Measurements from ENCODE around the gene PDZRN4.
"Not testable (repeated sequence)": the region's sequence is repeated elsewhere in the genome, so short reads cannot be mapped to it uniquely, and the experiment has no call there.

PDZRN4 gene

DNA sequence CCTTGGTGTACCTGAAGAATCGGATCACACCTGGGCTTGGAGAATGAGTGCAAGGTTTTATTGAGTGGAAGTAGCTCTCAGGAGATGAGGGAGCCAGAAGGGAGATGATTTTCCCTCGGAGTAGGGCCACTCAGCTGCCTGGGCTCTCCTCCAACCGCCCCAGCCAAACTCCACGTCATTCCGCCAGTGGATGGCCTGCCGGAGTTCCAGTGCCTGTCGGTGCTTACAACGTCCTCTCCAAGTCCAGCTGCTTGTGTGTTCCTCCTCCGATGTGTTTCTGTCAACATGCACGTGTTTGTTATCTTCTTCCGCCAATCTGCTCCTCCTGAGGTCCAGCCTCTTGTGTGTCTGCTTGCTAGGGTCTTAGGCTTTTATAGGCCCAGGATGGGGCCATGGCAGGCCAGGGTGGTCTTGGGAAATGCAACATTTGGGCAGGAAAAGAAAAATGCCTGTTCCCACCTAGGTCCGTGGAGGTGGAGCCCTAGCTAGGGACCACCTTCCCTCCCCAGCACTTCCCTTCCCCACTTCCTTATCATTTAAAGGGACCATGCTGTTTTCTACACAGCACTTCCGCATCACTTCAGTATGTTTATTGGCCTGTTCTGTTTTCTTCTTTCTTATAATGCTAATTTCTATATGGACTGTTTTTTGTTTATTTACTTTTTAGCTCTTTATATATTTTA, 343.2 kb downstream of the PDZRN4 start:
- DNase-seq (ENCODE audit: extremely low spot score, insufficient read length, low read depth) (no peak), FAIRE-seq (no peak)

DNA sequence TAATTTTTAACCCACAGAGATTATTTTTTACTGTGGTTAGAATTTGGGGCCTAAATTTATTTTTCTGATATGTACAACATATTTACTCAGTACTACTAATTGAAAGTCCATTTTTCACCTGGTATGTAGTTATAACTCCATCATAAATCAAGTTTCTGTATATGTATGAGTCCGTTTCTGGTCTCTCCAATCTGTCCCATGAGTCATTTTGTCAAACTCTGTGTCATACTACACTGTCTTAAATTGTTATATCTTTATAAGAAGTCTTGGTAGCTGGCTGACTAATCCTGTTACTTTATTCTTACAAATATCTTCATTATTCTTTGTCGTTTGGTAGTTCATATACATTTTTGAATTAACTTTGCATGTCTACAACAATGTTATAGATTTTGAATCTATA, 344.0 kb downstream of the PDZRN4 start:
- DNase-seq (ENCODE audit: extremely low spot score, insufficient read length, low read depth) (no peak), FAIRE-seq (no peak)

DNA sequence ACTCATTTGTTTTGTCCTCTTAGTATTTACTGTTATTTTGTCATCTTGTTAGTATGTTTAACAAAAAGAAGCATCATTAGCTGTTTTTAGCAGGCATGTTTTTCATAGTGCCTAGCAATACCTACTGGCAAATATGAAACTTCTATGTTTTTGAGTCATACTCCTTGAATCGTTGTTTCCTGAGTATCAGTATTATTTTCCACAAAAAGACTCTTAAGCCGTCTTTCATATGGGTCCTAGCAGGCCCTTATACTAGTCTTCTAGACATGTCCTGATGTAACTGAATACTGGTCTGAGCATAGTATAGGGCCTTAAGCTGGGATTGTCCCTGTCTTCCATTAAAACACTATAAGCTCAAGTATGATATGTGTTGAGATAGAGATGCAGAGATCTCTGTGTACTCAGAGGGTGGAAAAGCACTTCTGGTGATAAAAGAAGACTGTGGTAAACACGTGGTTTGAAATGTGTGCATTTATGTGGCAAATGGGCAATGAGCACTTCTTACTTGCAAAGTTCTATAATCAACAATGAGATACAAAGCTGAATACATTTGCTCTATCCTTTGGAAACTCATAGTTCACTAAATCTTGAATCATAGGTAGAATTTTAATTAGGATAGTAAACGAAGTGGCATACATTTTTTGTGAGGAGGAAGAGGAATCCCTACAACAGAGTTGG, 348.8 kb downstream of the PDZRN4 start:
- FAIRE-seq (no peak), DNase-seq (ENCODE audit: extremely low spot score, insufficient read length, low read depth) (no peak)

DNA sequence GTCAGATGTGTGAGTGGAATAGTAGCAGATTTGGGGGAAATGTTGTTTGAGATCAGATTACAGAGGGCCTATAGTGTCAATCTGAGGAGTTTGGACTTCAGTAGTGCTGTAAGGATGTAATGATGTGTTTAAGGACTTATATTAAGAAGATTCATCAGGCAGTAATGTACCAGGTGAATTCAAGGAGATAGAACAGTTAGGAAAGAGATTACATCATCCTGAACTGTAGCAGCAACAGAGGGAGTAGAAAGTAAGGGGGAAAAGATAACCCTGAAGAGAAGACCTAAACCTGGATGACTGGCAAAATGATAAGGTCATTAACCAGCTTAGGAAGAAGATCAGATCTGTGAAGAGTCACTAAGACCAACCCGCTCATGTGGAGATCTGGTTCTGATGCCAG, 349.4 kb downstream of the PDZRN4 start:
- no peak for FAIRE-seq
- DNase-seq (ENCODE audit: extremely low spot score, insufficient read length, low read depth): no peak

DNA sequence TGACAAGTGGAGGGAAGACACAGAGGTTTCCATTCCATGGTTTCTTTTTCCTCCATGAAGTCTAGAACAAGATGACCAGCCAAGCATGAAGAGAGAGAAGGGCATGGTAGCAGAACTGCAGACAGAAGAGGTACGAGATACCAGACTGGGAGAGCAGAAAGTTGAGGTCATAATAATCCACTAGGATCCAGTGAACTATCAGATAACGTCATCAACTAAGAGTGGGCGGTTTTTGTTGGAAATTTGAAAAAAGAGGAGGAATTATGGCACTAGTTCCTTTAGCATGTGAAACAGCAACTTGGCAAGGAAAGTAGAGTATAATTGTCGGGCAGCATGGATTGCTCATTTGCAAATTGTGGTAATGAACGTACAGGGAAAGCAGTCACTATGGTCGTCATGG, 357.6 kb downstream of the PDZRN4 start:
- DNase-seq (ENCODE audit: extremely low spot score, insufficient read length, low read depth): no peak
- FAIRE-seq: no peak

DNA sequence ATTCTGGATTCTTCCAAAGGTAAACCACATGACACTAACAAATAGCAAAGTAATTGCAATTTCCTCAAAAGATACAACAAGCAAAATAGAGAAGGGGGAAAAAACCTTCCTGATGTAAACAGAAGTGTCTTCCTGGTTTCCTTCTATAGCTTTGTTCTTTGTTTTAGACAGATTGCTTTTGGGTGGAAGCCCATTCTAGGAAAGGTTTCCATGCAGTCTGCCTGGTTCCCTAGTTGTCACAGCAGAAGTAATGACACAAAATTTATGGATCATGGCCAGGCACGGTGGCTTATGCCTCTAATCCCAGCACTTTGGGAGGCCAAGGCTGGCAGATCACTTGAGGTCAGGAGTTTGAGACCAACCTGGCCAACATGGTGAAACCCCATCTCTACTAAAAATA, 359.0 kb downstream of the PDZRN4 start:
- not testable (repeated sequence) for DNase-seq (ENCODE audit: extremely low spot score, insufficient read length, low read depth); FAIRE-seq

DNA sequence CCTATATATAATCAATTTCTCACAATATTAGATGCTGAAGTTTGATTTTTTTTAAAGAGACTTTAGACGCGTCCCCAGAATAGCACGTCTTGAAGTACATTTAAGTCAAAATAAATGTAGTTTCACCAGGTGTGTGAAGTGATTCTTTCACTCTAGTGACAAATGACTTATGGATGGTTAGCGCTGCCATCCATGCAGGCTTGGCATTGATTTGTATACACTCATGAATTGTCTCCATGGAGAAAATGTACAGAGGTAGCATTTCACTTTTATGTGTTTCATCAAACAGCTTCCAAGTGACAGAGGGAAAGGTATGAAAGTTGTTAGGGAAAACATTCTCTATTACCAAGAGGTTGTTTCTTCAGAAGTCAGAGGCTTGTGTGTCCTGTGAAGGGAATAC, 360.8 kb downstream of the PDZRN4 start:
- FAIRE-seq: no peak

DNA sequence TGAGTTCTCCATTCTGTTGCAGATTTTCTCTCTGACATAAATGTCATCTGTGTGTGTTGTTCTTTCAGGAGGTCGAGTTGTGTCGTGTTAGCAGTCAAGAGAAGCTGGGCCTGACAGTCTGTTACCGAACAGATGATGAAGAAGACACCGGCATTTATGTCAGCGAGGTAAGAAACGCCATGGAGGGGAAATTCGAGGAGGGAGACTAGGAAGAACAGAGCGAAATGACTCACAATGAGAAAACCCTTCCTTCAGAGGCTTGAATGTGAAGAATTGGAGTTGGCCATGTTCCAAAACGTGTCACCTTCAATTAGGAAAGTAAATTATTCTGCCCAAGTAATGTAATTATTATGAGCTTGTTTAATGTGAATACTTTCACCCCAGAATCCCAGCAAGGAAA, 364.5 kb downstream of the PDZRN4 start:
- no peak for DNase-seq (ENCODE audit: extremely low spot score, insufficient read length, low read depth)

More for the DNA sequence above, 360.8 kb downstream of the PDZRN4 start:
- DNase-seq (ENCODE audit: extremely low spot score, insufficient read length, low read depth): no peak

DNA sequence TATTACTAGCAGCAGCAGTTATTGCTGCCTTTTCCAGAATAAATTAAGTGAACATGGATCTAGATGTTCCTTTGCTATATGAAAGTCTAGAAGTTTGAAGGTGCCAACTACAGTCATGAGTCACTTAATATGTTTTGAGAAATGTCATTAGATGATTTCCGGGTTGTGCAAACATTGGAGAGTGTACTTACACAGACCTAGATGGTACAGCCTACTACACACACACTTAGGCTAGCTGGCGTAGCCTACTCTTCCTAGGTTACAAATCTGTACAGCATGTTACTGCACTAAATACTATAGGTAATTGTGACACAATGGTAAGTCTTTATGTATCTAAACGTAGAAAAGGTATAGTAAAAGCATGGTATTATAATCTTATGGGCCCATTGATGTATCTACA, 368.1 kb downstream of the PDZRN4 start:
- DNase-seq (ENCODE audit: extremely low spot score, insufficient read length, low read depth): no peak

More for the DNA sequence above, 364.5 kb downstream of the PDZRN4 start:
- no peak for FAIRE-seq

DNA sequence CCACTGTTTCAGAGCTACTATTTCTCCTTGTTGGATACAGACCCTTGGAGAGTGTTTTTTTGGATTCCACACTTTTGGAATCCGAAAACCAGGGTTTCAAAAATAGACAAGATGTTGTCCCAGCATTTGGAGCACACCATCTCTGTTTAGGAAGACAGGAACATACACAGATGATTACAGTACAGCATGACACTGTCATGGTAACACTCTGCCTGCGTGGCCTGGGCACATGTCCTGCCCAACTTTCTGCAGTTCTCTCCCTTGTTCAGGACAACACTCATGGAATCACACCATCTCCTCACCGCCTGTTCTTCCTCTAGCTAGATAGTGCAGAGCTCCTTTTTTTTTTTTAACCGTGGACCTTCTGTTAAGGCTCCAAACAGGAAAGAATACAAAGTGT, 369.2 kb downstream of the PDZRN4 start:
- FAIRE-seq (no peak), DNase-seq (ENCODE audit: extremely low spot score, insufficient read length, low read depth) (no peak)

More for the DNA sequence above, 368.1 kb downstream of the PDZRN4 start:
- FAIRE-seq: no peak

DNA sequence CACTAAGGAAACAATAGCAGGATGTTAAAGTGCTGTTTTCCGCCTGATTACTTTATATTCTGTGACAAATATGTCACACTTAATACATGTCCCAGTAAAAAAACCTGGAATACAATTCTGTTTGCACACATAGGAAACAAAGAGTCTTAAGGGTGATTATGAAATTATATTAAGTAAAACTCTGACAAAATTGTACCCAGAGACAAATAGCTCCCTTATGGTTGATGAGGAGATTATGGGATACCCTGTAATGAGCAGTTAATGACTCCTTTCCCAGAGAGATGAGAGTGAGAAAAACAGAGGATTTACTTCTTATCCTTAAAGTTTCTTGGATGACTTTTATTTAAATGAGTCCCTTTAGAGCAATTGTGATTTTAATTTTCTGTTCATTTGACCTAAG, 370.6 kb downstream of the PDZRN4 start:
- FAIRE-seq (no peak), DNase-seq (ENCODE audit: extremely low spot score, insufficient read length, low read depth) (no peak)

DNA sequence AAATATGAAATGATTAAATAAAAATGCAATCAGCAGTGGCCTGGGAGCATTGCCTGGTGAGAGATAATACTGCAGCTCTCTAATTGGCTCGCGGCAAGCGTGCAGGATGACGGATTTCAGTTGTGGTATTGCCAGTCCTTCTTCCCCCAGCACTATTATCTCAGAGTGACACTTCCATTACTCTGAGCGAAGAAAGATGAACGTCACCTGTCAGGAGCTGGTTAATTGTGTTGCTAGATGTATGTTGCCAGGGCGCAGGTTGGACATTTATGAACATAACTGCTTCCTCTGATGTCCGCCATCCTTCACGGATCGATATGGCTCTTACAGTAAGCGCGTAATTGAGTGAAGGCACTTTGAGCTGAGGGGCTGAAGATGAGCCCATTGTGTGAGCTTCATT, 374.9 kb downstream of the PDZRN4 start:
- FAIRE-seq (no peak), DNase-seq (ENCODE audit: extremely low spot score, insufficient read length, low read depth) (no peak)

DNA sequence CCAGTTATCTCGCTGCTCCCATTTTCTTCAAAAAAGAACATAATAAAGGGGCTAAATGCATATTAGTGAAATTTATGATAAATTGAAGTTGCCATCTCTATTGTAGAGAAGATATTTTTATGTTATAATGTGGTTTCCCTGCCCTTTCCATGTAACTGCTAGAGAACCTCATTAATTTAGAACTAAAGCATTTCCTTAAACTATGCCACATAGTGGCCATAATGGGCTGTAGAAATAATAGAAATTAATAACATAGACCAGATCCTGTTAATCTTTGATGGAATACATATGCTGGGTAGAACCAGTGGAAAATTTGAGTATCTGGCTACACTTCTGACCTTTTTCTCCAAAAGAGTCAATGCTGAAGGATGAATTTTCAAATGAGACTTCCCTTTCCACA, 376.7 kb downstream of the PDZRN4 start:
- DNase-seq (ENCODE audit: extremely low spot score, insufficient read length, low read depth): no peak
- no peak for FAIRE-seq

DNA sequence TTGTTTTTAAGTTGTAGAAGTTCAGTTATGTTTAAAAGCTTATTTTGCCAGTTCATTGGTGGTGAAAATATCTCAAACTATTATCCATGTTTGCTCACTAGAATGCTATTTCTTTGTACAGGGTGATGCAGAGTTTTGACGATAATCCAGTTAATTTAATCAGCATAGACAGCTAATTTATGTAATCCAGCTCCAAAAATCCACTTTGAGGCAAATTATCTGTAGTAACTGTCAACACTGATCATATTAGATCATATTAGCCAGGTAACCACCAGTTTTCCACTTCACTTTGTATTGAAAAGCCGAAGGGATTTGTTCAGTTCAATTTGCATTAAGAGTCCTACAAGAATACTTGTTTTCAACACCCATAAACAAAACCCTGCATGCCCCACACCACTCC, 378.6 kb downstream of the PDZRN4 start:
- DNase-seq (ENCODE audit: extremely low spot score, insufficient read length, low read depth) (no peak), FAIRE-seq (no peak)

DNA sequence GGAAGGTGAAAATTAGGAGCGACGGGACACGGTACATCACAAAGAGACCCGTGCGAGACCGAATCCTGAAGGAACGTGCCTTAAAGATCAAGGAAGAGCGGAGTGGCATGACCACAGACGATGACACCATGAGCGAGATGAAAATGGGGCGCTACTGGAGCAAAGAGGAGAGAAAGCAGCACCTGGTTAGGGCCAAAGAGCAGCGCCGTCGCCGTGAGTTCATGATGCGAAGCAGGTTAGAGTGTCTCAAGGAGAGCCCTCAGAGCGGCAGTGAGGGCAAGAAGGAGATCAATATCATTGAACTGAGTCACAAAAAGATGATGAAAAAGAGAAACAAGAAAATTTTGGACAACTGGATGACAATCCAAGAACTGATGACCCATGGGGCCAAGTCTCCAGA, 385.3 kb downstream of the PDZRN4 start:
- DNase-seq (ENCODE audit: extremely low spot score, insufficient read length, low read depth) (no peak), FAIRE-seq (no peak)

DNA sequence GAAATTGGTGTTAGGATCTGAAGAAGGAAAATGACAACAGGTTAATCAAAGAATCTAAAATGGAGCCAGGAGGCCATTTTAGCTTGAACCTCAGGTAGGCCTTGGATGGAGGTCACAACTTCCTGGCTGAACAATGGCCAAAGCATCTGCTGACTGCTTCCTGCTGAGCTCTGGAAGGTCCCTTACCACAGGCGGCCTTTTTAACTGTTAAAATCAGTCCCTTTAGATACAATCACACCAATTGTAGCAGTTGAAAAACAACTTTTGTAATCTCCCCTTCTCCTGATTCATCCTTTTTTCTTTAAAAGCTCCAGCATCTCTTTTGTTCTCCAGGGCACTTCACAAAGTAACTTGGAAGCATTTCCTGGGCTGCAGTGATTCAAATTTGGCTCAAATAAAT, 388.8 kb downstream of the PDZRN4 start:
- DNase-seq (ENCODE audit: extremely low spot score, insufficient read length, low read depth) (no peak), FAIRE-seq (no peak)

DNA sequence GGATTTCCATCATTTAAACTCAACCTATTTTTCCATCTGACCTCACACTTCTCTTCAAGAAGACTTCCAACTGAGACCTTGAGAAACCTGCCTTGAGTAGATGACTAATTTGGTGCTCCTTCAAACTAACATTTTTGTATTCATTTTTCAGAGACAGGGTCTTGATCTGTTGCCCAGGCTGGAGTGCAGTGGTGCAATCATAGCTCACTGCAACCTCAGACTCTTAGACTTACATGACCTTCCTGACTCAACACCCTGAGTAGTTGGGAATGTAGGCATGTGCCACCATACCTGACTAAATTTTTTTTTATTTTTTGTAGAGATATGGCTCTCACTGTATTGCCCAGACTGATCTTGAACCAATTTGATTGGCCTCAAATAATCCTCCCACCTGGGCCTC, 389.9 kb downstream of the PDZRN4 start:
- no peak for FAIRE-seq
- DNase-seq (ENCODE audit: extremely low spot score, insufficient read length, low read depth): no peak

DNA sequence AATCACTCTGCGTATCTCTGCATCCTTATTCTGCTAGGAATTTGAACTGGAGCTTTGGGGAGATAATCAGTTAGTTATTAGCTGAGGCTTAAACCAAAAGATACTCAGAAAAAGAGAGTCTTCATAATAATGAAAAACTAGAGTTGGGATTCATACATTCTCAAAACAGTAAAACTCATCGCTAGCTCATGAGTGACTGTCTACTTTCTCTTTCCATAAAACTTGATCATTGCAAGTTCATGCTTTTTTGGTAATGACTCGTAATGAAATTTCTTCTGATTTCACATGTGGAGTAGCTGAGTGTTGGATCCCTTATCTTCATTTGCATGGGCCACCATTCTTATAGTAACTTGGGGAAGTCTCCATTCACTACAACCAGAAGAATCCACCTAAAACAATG, 397.7 kb downstream of the PDZRN4 start:
- DNase-seq (ENCODE audit: extremely low spot score, insufficient read length, low read depth) (no peak), FAIRE-seq (no peak)

DNA sequence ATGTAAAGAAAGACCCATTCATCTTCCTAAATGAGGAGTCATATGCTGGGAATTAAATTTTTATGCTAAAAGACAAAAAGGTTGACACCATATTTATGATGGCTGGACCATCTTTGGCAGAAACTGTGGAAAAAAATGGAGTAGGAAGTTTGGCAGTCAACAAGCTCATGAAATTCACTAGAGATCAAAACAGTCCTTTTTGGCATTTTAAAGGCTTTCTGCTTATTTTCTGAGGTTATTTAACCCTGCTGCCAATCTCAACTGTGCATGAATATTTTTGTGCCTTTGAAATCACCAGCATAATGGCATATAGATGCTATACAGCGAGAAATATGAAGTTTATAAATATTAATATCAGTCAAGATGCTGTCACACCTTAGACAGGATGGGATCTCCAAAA, 399.5 kb downstream of the PDZRN4 start:
- FAIRE-seq: no peak

DNA sequence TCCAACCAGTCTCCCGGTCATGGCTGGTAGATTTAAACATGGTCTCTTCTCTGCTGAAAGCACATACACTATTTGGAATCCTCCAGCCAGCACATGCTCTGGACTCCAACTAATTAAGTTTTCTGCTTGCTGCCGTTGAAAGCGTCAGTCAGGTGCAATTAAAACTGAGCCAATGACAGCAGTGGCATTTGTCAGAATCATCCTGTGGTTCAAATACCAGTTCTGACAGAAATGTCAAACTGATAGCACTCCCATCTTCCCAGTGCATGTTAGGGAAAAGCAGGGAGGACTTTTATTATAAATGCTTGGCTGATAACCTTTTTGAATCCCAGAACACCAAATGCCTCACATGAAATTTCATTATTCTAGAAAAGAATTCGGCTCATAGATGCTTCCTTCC, 401.8 kb downstream of the PDZRN4 start:
- no peak for FAIRE-seq

More for the DNA sequence above, 399.5 kb downstream of the PDZRN4 start:
- no peak for DNase-seq (ENCODE audit: extremely low spot score, insufficient read length, low read depth)

DNA sequence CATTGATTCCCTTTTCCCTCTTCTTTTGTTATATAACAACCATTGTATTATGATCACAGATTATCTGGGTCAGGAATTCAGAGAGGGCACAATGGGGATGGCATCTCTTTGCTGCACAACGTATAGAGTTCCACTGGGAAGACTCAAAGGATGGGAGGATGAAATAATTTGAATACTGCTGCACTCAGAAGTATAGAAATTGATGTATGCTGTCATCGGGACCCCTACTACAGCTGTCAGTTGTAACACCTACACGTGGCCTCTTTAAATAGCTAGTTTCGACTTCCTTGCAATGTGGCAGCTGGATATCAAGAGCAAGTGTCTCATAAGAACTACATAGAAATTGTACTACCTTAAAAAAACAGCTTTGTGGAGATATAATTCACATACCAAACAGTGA, 408.1 kb downstream of the PDZRN4 start:
- FAIRE-seq (no peak), DNase-seq (ENCODE audit: extremely low spot score, insufficient read length, low read depth) (no peak)

More for the DNA sequence above, 401.8 kb downstream of the PDZRN4 start:
- DNase-seq (ENCODE audit: extremely low spot score, insufficient read length, low read depth): no peak

DNA sequence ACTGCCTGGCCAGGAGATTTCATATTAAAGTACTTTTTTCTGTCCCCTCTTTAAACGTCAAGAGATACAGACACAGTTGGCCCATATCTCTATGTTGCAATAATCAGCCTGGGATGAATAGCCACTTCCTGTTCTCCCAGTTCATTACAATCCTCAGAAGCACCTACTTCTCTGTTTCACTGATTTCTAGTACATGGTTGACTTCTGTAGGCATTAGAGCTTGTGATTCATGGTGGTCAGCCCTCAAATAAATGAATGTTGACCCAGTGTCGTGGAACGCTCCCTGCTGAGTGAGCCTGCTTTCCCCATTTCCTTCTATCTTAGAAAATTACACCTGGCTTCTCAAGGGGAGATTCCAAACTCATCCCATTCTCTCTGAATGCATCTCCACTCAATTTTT, 416.7 kb downstream of the PDZRN4 start:
- FAIRE-seq (no peak), DNase-seq (ENCODE audit: extremely low spot score, insufficient read length, low read depth) (no peak)

Data from GM18507 (cell line).